Erythroblast (primary cell): ENCODE data around the gene ZNF599.

Experiments
- DNase-seq, 2 experiments: peaks; one replicate each; lab custom pipeline; 2025; lab: John Stamatoyannopoulos, UW
- GATA1 ChIP-seq: IDR thresholded peaks from 2 replicates; pipeline ENCODE4 v1.6.1; 2011; ENCODE audit warnings: low read depth, mild to moderate bottlenecking, control low read depth, low read length, moderate library complexity
- POLR2A ChIP-seq: IDR thresholded peaks from 2 replicates; pipeline ENCODE4 v1.6.1; 2011; ENCODE audit warnings: mild to moderate bottlenecking, low read length

ZNF599 gene

GRCh38 chr19:34725400-34725799 is 47.6 kb downstream of the ZNF599 start:
- DNase-seq = no peak
- no peak for TF ChIP-seq GATA1
- TF ChIP-seq POLR2A = no peak

- no peak for DNase-seq
- no peak for TF ChIP-seq POLR2A
- no peak for TF ChIP-seq GATA1
These were observed 50.7 kb downstream of the ZNF599 start for GRCh38 chr19:34722353-34722752.

DNA sequence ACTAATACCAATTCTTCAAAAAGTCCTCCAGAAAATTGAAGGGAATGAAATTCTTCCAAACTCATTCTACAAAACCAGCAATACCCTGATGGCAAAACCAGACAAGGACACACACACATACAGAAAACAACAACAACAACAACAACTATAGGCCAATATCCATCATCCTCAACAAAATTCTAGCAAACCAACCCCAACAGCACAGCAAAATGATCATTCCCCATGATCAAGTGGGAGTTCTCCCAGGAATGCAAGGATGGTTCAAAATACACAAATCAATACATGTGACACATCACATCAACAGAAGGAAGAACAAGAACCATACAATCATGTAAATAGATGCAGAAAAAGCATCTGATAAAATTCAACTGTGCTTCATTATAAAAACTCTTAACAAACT is 57.7 kb downstream of the ZNF599 start:
- no peak for DNase-seq
- no peak for TF ChIP-seq GATA1
- TF ChIP-seq POLR2A = no peak

DNA sequence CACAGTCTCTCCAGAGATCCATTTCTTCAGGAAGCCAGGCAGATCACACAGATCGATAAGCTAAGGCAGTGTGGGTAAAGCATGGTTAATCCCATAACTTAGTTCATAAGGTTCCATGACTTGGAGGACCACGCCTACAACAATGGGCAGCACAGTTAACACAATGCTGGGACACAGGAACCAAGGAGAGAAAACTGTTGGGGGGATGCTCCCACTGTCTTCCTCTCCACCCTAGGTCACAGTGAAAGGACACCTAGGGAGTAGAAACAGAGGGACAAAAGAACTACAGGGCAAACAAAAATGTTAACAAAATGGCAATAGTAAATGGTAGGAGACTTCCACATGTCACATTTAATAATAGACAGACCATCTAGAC is 59.8 kb downstream of the ZNF599 start:
- DNase-seq = no peak
- no peak for TF ChIP-seq GATA1
- no peak for TF ChIP-seq POLR2A

DNA sequence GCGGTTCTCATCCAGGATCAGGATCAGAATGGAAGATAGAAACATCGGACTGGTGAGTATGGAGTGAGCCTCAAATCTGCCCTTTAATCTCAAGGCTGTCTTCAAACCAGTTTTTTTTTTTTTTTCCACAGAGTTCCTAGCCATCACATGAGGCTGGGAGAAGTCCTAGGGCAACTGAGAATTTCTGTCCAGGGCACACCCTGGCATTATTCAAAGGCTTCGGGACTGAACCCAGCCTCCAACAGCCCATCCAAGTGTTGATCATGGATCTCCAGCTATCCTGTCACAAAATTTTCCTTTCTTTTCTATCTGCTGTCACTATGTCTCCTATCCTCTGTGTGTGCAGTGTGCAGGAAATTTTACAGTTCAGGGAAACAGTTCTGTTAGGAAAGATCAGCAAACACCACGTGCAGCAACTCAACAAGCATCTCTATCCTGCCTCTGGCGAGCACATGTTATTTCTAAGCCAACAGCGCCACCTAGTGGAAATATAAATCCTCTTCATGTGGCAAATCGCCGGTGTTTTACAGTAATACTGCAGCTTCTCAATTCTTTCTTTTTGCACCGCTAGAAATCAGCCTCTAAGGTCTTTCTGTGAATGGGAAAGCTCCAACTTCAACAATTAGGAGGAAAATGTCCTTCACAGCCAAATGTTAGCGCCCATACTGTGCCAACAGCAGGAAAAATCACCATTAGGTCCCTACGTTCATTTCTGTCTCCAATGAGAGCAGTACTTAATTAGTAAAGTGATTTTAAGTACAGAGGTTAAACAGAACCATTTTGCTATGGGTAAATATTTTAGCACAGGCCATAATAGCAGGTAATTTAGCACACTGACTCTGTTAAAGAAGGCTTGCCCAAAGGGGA is 60.4 kb downstream of the ZNF599 start:
- TF ChIP-seq POLR2A (no peak), GATA1 (no peak)
- DNase-seq = peak; percentile 79 to 89

DNA sequence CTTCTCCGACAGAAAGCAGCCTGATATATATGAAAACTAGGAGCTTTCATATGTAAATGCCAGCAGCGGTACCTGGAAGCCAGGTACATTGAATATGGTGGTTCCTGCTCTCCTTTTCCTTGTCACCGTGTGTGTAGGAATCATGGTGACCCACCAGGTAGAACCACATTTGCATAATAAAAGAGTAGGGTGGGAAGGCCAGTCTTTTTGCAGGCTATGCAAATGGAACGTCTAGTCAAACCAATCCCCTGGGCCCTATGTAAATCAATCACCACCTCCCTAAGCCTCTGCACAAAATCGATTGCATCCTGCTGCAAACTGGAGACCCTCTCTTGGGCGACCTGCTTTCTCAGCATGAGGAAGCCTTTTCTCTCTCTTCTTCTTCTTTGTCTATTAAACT is 61.1 kb downstream of the ZNF599 start:
- no peak for DNase-seq
- no peak for TF ChIP-seq POLR2A
- TF ChIP-seq GATA1 = no peak
